Measurements from ENCODE around the gene RAB29.
"Not testable (repeated sequence)": the region's sequence is repeated elsewhere in the genome, so short reads cannot be mapped to it uniquely, and the experiment has no call there.

RAB29 gene

GRCh38 chr1:205760606-205761005, 14.7 kb downstream of the RAB29 start:
- no peak for DNase-seq

- DNase-seq = no peak
These were observed 18.7 kb downstream of the RAB29 start for GRCh38 chr1:205756552-205756951.

GRCh38 chr1:205754857-205755256, 20.4 kb downstream of the RAB29 start:
- no peak for DNase-seq

DNA sequence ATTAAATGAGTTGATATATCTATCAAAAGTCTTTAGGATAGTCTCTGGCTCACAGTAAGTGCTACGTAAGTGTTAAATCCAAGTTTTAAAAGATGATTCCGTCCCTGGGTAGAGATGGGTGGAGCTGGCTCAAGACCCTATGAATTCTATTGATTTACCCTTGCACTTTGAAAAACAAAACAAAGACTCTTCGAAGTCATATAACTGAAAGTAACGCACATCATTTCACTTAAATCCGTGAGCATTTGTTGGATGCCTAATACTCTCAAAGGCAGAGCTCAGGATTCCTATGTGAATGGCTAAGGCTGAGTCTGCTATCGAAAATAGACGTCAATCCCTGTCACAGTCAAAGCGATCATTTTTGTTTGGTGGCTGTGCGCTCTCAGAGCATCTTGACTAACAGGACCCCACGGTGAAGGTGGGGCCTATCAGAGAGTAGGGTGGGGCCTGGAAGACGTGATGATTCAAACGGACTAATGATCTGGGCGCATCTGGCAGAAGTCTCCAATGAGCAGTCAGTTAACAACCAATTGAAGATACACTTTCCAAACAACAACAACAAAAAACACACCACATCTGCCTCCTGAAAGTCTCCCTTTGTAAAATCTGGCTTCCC, 24.1 kb downstream of the RAB29 start:
- DNase-seq = no peak

- DNase-seq = peak; percentile 75 to 98
These were observed 24.9 kb downstream of the RAB29 start, which contains the start of gene NUCKS1 for GRCh38 chr1:205750138-205751035. NUCKS1 (minus strand) TSS chr1:205750182; CDS start chr1:205749973, 209 bp downstream.

DNA sequence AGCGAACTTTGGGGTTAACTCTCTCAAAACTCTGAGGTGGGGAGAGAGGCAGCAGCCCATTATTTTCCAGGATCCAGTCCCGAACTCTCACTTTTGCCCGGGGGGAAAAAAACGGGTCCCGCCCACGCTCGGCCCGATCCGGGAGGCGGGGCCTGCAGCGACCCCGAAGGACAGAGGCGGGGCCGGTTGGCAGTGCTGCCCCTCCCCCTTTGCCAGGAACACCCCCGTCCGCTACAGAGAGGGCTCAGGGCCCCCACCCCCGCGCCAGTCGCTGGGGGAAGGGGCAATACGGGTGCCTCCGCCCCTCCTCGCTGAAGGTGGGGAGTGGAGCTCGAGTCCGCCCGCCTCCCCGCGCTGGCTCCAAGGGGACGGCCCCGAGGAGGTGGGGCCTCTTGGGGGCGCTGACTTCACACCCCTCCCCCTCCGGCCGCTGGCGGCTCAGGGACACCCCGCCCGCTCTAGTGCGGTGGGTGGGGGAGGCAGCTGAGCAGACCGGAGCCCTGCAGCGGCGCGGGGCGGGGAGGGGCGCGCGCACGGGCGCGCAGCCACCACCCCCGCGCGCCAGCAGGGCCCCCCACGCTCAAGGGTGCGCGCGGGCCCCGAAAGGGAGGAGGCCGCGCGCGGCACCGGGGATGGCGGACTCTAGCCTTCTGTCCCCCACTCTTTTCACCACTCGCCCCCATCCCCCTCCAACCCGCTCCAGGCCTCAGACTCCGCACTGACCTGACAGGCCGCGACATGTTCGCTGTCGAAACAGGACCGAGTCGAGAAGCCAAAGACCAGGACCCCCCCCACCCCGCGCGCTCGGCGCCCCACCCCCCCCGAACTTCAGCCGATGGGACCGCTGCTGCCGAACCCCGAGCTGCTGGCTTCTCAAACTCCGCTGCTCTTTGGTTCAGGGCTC, 25.8 kb downstream of the RAB29 start:
- DNase-seq = peak; percentile 92 to 97

- peak; percentile 11 to 57 for DNase-seq
These were observed 26.7 kb downstream of the RAB29 start for GRCh38 chr1:205748403-205749233.

- no peak for DNase-seq
These were observed 28.4 kb downstream of the RAB29 start for GRCh38 chr1:205746757-205747412.

GRCh38 chr1:205744403-205744802, 30.9 kb downstream of the RAB29 start:
- no peak for DNase-seq

DNA sequence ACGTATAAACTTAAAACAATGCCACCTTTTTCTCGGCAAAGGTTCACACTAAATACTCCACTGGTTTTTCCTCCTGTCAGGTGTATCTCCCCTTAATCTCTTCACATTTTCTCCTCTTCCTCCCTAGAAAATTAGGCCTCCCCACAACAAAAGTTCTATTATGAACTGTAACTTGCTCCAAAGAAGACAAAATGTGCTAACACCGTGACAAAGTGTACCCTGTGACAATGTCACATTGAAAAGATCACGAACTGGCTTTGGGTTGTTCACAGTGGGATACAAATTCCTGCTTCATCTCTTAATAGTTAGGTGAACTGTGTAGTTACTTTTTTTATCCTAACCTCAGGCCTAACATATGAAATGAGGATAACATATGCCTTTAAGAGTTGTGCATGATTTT, 31.3 kb downstream of the RAB29 start:
- DNase-seq = no peak

DNA sequence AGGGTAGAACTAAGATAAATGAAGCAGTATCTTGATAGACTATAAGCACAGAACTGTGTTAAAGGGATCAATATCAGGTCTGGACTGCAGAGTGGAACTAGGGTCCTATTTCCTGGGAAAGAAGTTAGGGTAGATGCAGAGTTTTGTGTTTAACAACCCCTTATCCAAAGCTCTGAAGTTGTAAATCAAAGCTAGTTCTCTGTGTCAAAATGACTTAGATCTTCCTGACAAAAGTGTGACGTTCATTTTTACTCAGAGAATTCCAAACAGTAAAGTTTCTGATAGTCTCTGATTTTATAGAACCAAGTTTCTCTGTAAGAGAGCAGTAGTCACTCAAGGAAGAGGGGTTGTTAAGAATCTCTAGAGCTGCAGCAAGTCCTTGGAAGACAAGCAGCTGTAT, 33.6 kb downstream of the RAB29 start:
- DNase-seq = no peak

DNA sequence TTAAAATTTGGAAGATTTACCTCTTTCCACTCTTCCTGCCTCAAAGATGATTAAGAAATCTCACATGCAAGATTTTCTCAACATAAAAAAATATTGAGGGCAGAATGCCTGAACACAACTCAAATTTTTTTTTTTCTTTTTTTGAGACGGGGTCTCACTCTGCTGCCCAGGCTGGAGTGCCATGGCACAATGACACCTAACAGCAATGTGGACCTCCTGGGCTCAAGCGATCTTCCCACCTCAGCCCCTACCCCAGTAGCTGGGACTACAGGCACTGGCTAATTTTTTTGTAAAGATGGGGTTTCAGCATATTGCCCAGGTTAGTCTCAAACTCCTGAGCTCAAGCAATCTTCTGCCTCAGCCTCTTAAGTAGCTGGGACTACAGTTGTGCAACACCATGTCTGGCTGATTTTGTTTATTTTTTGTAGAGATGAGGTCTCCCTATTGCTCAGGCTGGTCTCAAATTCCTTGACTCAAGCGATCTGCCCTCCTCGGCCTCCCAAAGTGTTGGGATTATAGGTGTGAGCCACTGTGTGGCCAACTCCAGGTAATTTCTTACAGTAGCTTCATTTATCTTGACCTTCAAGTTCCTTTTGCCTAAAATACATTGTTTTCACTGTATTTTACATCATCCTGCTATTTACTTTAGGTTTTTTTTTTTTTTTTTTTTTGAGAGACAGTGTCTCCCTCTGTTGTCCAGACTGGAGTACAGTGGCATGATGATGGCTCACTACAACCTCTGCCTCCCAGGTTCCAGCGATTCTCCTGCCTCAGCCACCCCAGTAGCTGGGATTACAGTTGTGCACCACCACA, 35.7 kb downstream of the RAB29 start:
- no peak for DNase-seq

GRCh38 chr1:205735218-205735617, 40.1 kb downstream of the RAB29 start:
- no peak for DNase-seq

GRCh38 chr1:205733438-205734175, 41.7 kb downstream of the RAB29 start:
- DNase-seq = no peak

- no peak for DNase-seq
These were observed 45.2 kb downstream of the RAB29 start for GRCh38 chr1:205729945-205730610.

DNA sequence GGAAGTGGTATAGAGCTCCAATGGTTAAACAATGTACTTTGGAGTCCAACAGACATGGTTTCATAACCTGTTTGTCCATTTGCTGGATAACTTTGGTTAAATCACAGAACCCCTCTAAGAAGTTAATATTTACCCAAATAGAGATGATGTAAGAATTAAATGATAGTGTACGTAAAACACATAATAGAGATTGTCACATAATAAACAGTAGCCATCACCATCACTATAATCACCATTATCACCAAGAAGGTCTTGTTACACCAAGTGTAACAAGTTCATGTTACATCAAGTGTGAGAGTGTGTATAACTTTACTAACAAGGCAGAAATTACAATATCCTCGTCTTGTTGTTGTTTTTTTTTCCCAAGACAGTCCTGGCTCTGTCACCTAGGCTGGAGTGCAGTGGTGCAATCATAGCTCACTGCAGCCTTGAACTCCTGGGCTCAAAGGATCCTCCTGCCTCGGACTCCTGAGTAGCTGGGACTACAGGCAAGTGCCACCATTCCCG, 48.6 kb downstream of the RAB29 start:
- DNase-seq = no peak

DNA sequence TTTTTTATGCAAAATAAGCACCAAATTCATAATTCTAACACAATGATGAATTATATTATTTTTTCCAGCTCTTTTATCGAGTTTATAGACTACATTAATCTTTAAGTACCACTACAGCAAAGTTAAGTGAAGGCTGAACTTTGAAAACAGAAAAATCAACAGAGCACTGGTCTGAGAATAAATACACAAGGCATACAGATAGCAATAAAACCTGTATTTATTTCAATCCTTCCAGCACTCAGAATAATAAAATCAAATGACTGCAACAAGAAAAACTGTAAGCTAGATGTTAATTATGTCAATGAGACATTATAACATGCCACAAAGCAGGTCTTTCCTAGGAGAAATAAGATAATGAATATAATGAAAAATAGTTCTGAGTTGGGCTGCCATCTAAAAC, 49.8 kb downstream of the RAB29 start:
- DNase-seq = no peak

- not testable (repeated sequence) for DNase-seq
These were observed 54.5 kb downstream of the RAB29 start for GRCh38 chr1:205720740-205721139.

GRCh38 chr1:205719762-205720161, 55.5 kb downstream of the RAB29 start:
- no peak for DNase-seq
